Natural killer cell treated with Interleukin-12 subunit alpha and Interleukin-12 subunit beta and Interleukin-15 and Interleukin-18, amount 100 ng/mL, for 72 hours (primary cell): Measurements from ENCODE around the gene ACTRT1. TPM values are rescaled to one million over a fixed set of nuclear protein-coding genes. Genes with fewer than 3 reads are reported as not detected.

Experiments used
- ATAC-seq, 2 donors: fragments of 150-1000 bp; cut with Tn5 transposase in 1 of 2; sonication (Bioruptor Pico), chemical (Tn5 transposase) in 1 of 2; 2 replicates each; pipeline ENCODE4 v1.10.0; 2021
- DNase-seq: peaks from one replicate; pipeline ENCODE4 v3.0.0; 2022; ENCODE audit warnings: low spot score
- H3K27ac Mint-ChIP-seq, 2 donors: 1 replicate in 1 of 2; 2 replicates in 1 of 2; pipeline ENCODE4 v1.8.0; 2022; ENCODE audit warnings: mixed read lengths in 2 of 2, mild to moderate bottlenecking in 1 of 2, moderate library complexity in 1 of 2
- H3K27me3 Mint-ChIP-seq, 2 donors: 1 replicate in 1 of 2; 2 replicates in 1 of 2; pipeline ENCODE4 v1.8.0; 2022; ENCODE audit warnings: mixed read lengths in 2 of 2
- H3K36me3 Mint-ChIP-seq: one replicate; pipeline ENCODE4 v1.8.0; 2022; ENCODE audit warnings: mixed read lengths
- H3K4me1 Mint-ChIP-seq, 2 donors: 1 replicate in 1 of 2; 2 replicates in 1 of 2; pipeline ENCODE4 v1.8.0; 2022; ENCODE audit warnings: low read depth in 2 of 2, mixed read lengths in 2 of 2, mild to moderate bottlenecking in 1 of 2
- H3K4me3 Mint-ChIP-seq: one replicate; pipeline ENCODE4 v1.8.0; 2022; ENCODE audit warnings: mixed read lengths
- H3K9me3 Mint-ChIP-seq: 2 replicates; pipeline ENCODE4 v1.8.0; 2022; ENCODE audit warnings: mixed read lengths
- total RNA-seq, 2 donors: library from RNA; stranded (reverse); gene quantifications; one replicate each; pipeline ENCODE4 v1.2.3, GENCODE V29; 2022

ACTRT1 gene
- total RNA-seq, result not detected

- DNase-seq, result no peak
- Mint-ChIP-seq H3K27ac (no peak within 1 kb of the TSS), H3K9me3 (no peaks in the 10 kb centered on the region), H3K4me1 (no peaks in the 10 kb centered on the region), H3K27me3 (no peaks in the 10 kb centered on the region), H3K36me3 (no peaks in the 10 kb centered on the region), H3K4me3 (no peak within 1 kb of the TSS)
- no peak for ATAC-seq
These were observed at the start of gene ACTRT1 for GRCh38 chrX:128052303-128052702. ACTRT1 (minus strand) TSS chrX:128052403; CDS start chrX:128052206, 197 bp downstream.

- no peaks in the 10 kb centered on the region for H3K36me3 Mint-ChIP-seq
These were observed 26.3 kb upstream of the ACTRT1 start for GRCh38 chrX:128078545-128078944.

GRCh38 chrX:128057421-128057820 is 5.2 kb upstream of the ACTRT1 start:
- DNase-seq (no peak), ATAC-seq (no peak)
- no peaks in the 10 kb centered on the region for H3K36me3 Mint-ChIP-seq
- peaks cover 14% of the 10 kb centered on the region for H3K9me3 Mint-ChIP-seq
- H3K4me3 Mint-ChIP-seq, result no peak overlapping the region
- no peaks in the 10 kb centered on the region for H3K4me1 Mint-ChIP-seq
- peaks cover 0 to 5% of the 10 kb centered on the region in 2 donors for H3K27me3 Mint-ChIP-seq
- H3K27ac Mint-ChIP-seq, result no peak overlapping the region

More at GRCh38 chrX:128078545-128078944, 26.3 kb upstream of the ACTRT1 start:
- no peak for DNase-seq
- Mint-ChIP-seq H3K4me3 (no peak overlapping the region), H3K27ac (no peak overlapping the region), H3K4me1 (no peaks in the 10 kb centered on the region), H3K9me3 (no peaks in the 10 kb centered on the region), H3K27me3 (no peaks in the 10 kb centered on the region)
- ATAC-seq, result no peak

GRCh38 chrX:128051526-128051925 is 677 bp downstream of the ACTRT1 start:
- Mint-ChIP-seq H3K36me3 (no peaks in the 10 kb centered on the region), H3K4me1 (no peaks in the 10 kb centered on the region), H3K27me3 (no peaks in the 10 kb centered on the region), H3K4me3 (no peak overlapping the region), H3K9me3 (peaks cover 2% of the 10 kb centered on the region), H3K27ac (no peak overlapping the region)
- DNase-seq (no peak), ATAC-seq (no peak)

- Mint-ChIP-seq H3K4me3 (no peak overlapping the region), H3K27ac (no peak overlapping the region), H3K9me3 (no peaks in the 10 kb centered on the region), H3K4me1 (no peaks in the 10 kb centered on the region), H3K36me3 (no peaks in the 10 kb centered on the region), H3K27me3 (no peaks in the 10 kb centered on the region)
- ATAC-seq (no peak), DNase-seq (no peak)
These were observed 16.9 kb downstream of the ACTRT1 start for GRCh38 chrX:128035318-128035717.

GRCh38 chrX:128021566-128021965 is 30.6 kb downstream of the ACTRT1 start:
- H3K4me1 Mint-ChIP-seq, result no peaks in the 10 kb centered on the region
- H3K27ac Mint-ChIP-seq, result no peak overlapping the region
- peaks cover 7% of the 10 kb centered on the region for H3K36me3 Mint-ChIP-seq
- peaks cover 0 to 2% of the 10 kb centered on the region in 2 donors for H3K27me3 Mint-ChIP-seq
- DNase-seq (no peak), ATAC-seq (no peak)
- no peaks in the 10 kb centered on the region for H3K9me3 Mint-ChIP-seq
- H3K4me3 Mint-ChIP-seq, result no peak overlapping the region

DNA sequence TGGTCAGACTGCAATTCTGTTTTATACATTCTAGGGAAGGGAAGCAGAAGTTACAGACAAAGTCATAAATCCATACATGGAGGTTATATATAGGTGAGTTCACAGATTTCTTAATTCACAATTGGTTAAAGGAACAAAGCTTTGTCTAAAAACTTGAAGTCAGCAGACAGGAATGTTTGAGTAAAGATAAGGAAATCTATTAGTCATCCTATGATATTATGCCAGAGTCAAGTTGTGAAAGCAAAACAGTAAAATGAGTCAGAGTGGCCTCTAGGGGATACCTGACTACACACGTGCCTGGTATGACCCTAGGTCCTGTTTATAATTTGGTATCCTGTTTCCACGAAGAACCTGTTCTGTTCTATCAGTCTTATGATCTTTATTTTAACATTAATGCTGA is 31.5 kb downstream of the ACTRT1 start:
- H3K27me3 Mint-ChIP-seq, result peaks cover 0 to 2% of the 10 kb centered on the region in 2 donors
- ATAC-seq, result no peak
- H3K4me3 Mint-ChIP-seq, result no peak overlapping the region
- no peaks in the 10 kb centered on the region for H3K4me1 Mint-ChIP-seq
- peaks cover 3% of the 10 kb centered on the region for H3K9me3 Mint-ChIP-seq
- H3K27ac Mint-ChIP-seq, result no peak overlapping the region
- DNase-seq, result no peak
- peaks cover 8% of the 10 kb centered on the region for H3K36me3 Mint-ChIP-seq

DNA sequence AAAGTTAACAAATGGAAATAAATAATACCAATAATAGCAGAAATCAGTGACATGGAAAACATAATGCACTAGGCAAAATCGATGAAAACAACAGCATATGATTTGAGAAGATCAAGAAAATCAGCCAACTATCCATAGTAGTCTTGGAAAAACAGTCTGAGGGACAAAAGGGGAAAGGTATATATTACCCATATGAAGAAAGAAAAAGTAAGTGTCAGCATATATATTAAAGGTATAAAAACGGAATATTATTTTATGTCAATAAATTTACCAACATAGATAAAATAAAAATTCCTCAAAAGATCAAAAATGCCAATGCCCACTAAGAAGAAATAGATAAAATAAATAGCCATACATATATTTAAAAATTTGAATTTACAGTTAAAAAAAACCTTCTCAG is 33.0 kb downstream of the ACTRT1 start:
- Mint-ChIP-seq H3K27ac (no peak overlapping the region), H3K36me3 (peaks cover 13% of the 10 kb centered on the region), H3K4me1 (no peaks in the 10 kb centered on the region), H3K4me3 (no peak overlapping the region), H3K9me3 (peaks cover 3% of the 10 kb centered on the region), H3K27me3 (peaks cover 0 to 2% of the 10 kb centered on the region in 2 donors)
- DNase-seq (no peak), ATAC-seq (no peak)

DNA sequence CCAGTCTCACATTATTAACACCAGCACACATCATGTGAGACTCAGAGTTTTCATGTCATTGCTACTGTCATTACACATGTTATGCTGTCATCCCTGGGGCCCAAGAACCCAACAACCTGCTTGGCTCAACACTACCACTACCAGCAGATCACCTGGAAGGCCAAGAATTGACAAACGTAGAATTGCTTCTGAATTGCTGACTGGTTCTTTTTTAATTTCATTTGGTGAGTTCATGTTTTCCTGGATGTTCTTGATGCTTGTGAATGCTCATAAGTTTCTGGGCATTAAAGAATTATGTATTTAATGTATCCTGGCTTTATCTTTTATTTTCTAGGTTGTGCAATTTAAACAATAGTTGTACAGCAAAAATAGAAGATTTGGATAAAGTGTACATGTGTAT is 40.2 kb downstream of the ACTRT1 start:
- Mint-ChIP-seq H3K27ac (no peak overlapping the region), H3K27me3 (no peaks in the 10 kb centered on the region), H3K4me3 (no peak overlapping the region), H3K36me3 (peaks cover 6% of the 10 kb centered on the region), H3K9me3 (peaks cover 6% of the 10 kb centered on the region), H3K4me1 (no peaks in the 10 kb centered on the region)
- DNase-seq (no peak), ATAC-seq (no peak)

DNA sequence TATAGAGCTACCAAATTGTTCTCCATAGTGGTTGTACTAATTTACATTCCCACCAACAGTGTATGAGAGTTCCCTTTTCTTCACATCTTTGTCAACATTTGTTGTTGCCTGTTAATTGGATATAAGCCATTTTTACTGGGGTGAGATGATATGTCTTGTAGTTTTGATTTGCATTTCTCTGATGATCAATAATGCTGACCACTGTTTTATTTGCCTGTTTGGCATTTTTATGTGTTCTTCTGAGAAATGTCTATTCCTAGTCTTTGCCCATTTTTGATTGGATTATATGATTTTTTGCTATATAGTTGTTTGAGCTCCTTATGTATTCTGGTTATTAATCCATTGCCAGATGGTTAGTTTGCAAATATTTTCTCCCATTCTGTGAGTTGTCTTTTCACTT is 44.3 kb downstream of the ACTRT1 start:
- DNase-seq, result no peak
- ATAC-seq, result no peak
- H3K27me3 Mint-ChIP-seq, result no peaks in the 10 kb centered on the region
- H3K4me3 Mint-ChIP-seq, result no peak overlapping the region
- no peak overlapping the region for H3K27ac Mint-ChIP-seq
- no peaks in the 10 kb centered on the region for H3K36me3 Mint-ChIP-seq
- no peaks in the 10 kb centered on the region for H3K4me1 Mint-ChIP-seq
- peaks cover 3% of the 10 kb centered on the region for H3K9me3 Mint-ChIP-seq
